GM23338 (cell line): ENCODE measurements around the gene TFAM. TPM values are rescaled to one million over a fixed set of nuclear protein-coding genes. Genes with fewer than 3 reads are reported as not detected.

Experiments
- ATAC-seq: fragments of 200-7000 bp; cut with Tn5 transposase; 3 replicates; pipeline ENCODE4 v1.9.1; 2020
- DNase-seq: peaks from one replicate; pipeline ENCODE4 v3.0.0-alpha.2; 2015; ENCODE audit warnings: low spot score
- H2AFZ ChIP-seq: fragments of 200-600 bp; sonication (generic); 2 replicates; pipeline ENCODE4 v1.8.0; 2016; ENCODE audit warnings: antibody characterized with exemption, mild to moderate bottlenecking, moderate library complexity
- H3F3A ChIP-seq: fragments of 200-600 bp; sonication (generic); replicated peaks from 2 replicates; pipeline ENCODE4 v1.8.0; 2017; ENCODE audit warnings: antibody characterized with exemption, mixed run types, low read depth
- H3K27ac ChIP-seq: fragments of 200-600 bp; sonication (generic); 2 replicates; pipeline ENCODE4 v1.6.1; 2016; ENCODE audit warnings: low read depth
- H3K27me3 ChIP-seq: fragments of 200-600 bp; sonication (generic); 2 replicates; pipeline ENCODE4 v1.8.0; 2016; ENCODE audit warnings: mild to moderate bottlenecking, mixed run types, moderate library complexity; ENCODE audit not compliant: insufficient read depth
- H3K36me3 ChIP-seq: fragments of 200-600 bp; sonication (generic); 2 replicates; pipeline ENCODE4 v1.8.0; 2016; ENCODE audit warnings: mild to moderate bottlenecking; ENCODE audit not compliant: insufficient read depth
- H3K4me1 ChIP-seq: fragments of 200-600 bp; sonication (generic); 2 replicates; pipeline ENCODE4 v1.8.0; 2016; ENCODE audit warnings: mild to moderate bottlenecking, moderate library complexity; ENCODE audit not compliant: insufficient read depth
- H3K4me2 ChIP-seq: fragments of 200-600 bp; sonication (generic); 2 replicates; pipeline ENCODE4 v1.7.1; 2017; ENCODE audit warnings: mixed run types
- H3K4me3 ChIP-seq: fragments of 200-600 bp; sonication (generic); 2 replicates; pipeline ENCODE4 v1.6.1; 2016; ENCODE audit warnings: mixed run types
- H3K79me2 ChIP-seq: fragments of 200-600 bp; sonication (generic); replicated peaks from 2 replicates; pipeline ENCODE4 v1.8.0; 2017; ENCODE audit warnings: mild to moderate bottlenecking; ENCODE audit not compliant: insufficient read depth
- H3K9me2 ChIP-seq: fragments of 200-600 bp; sonication (generic); 2 replicates; pipeline ENCODE4 v1.8.0; 2017; ENCODE audit not compliant: insufficient read depth
- H4K20me1 ChIP-seq: fragments of 200-600 bp; sonication (generic); replicated peaks from 2 replicates; pipeline ENCODE4 v1.8.0; 2017; ENCODE audit warnings: mild to moderate bottlenecking; ENCODE audit not compliant: insufficient read depth
- H3K27ac Mint-ChIP-seq: 2 replicates; pipeline ENCODE4 v1.8.0; 2020; ENCODE audit warnings: inconsistent platforms, mild to moderate bottlenecking, moderate library complexity, mixed read lengths
- H3K27me3 Mint-ChIP-seq: 3 replicates; pipeline ENCODE4 v1.8.0; 2022; ENCODE audit warnings: low read depth, mild to moderate bottlenecking, moderate library complexity, mixed read lengths, inconsistent platforms; ENCODE audit not compliant: insufficient read depth, poor library complexity
- H3K36me3 Mint-ChIP-seq: 3 replicates; pipeline ENCODE4 v1.8.0; 2021; ENCODE audit warnings: low read depth, mild to moderate bottlenecking, inconsistent platforms, moderate library complexity, mixed read lengths
- H3K4me1 Mint-ChIP-seq: 3 replicates; pipeline ENCODE4 v1.8.0; 2020; ENCODE audit warnings: mild to moderate bottlenecking, inconsistent platforms, mixed read lengths
- H3K4me3 Mint-ChIP-seq: 3 replicates; pipeline ENCODE4 v1.8.0; 2021; ENCODE audit warnings: moderate library complexity, mild to moderate bottlenecking, inconsistent platforms, mixed read lengths
- H3K9me3 Mint-ChIP-seq: 3 replicates; pipeline ENCODE4 v1.8.0; 2020; ENCODE audit warnings: moderate library complexity, mild to moderate bottlenecking, inconsistent platforms, mixed read lengths
- CREB1 ChIP-seq: fragments of 250-450 bp; sonication (Bioruptor Pico); IDR thresholded peaks from 2 replicates; pipeline ENCODE4 v1.5.0; 2020; ENCODE audit warnings: low read depth, mild to moderate bottlenecking, moderate library complexity
- CTCF ChIP-seq, 2 experiments: fragments of 200-600 bp in 1 of 2; sonication (generic) in 1 of 2; conservative IDR thresholded peaks; 2 replicates each; pipeline versions ENCODE4 v1.5.1 to v1.6.1; 2016 to 2017; ENCODE audit warnings: antibody characterized with exemption in 2 of 2, low read depth in 2 of 2, mild to moderate bottlenecking in 2 of 2, moderate library complexity in 1 of 2
- ETS1 ChIP-seq: IDR thresholded peaks from 2 replicates; pipeline ENCODE4 v1.6.1; 2016; ENCODE audit warnings: antibody characterized with exemption
- EZH2phosphoT487 ChIP-seq: fragments of 200-600 bp; sonication (generic); IDR thresholded peaks from one replicate; pipeline ENCODE4 v1.8.1; 2018; ENCODE audit warnings: antibody characterized with exemption; ENCODE audit not compliant: unreplicated experiment
- NANOG ChIP-seq: IDR thresholded peaks from 2 replicates; pipeline ENCODE4 v1.6.1; 2016; ENCODE audit warnings: antibody characterized with exemption, borderline replicate concordance
- POLR2AphosphoS5 ChIP-seq: IDR thresholded peaks from 2 replicates; pipeline ENCODE4 v1.6.1; 2016; ENCODE audit warnings: antibody characterized with exemption, low read depth
- ZNF331 ChIP-seq: fragments of 250-450 bp; sonication (Bioruptor Pico); IDR thresholded peaks from 2 replicates; pipeline ENCODE4 v1.5.0; 2020; ENCODE audit warnings: low read depth, mild to moderate bottlenecking, moderate library complexity
- polyA plus RNA-seq: library from polyadenylated mRNA; unstranded; fragments of >200 nt; fragmentation: Nextera tagmentation; extraction: Ambion mirVana; gene quantifications from 2 replicates; pipeline ENCODE4 v1.2.1, GENCODE V29; 2016
- total RNA-seq: library from RNA; depleted of rRNA; stranded (reverse); fragments of >200 nt; shearing (Covaris generic); gene quantifications from 2 replicates; pipeline ENCODE4 v1.2.3, GENCODE V29; 2014

Gene TFAM
- total and polyA plus RNA-seq, 2 experiments from 2014 or later = 54.2 to 156 TPM

- no peak overlapping the region for H3K4me2 ChIP-seq
- H3K4me3 Mint-ChIP-seq = no peak overlapping the region
- H3K27me3 Mint-ChIP-seq = peaks cover 2% of the 10 kb centered on the region
- H3K4me1 ChIP-seq = peaks cover 8% of the 10 kb centered on the region; the same call in 1 of the 2 replicates
- no peaks in the 10 kb centered on the region for H3K27me3 ChIP-seq
- H3K36me3 ChIP-seq = no peaks in the 10 kb centered on the region
- H2AFZ ChIP-seq = no peak overlapping the region
- H3K9me2 ChIP-seq = 0 out of 2 replicates have a peak, but pooled peaks cover 4% of the 10 kb centered on the region
- H3K79me2 ChIP-seq = no peaks in the 10 kb centered on the region
- no peaks in the 10 kb centered on the region; the same call in 2 of the 3 replicates for H3K9me3 Mint-ChIP-seq
- no peak overlapping the region for H3K27ac Mint-ChIP-seq
- H3K4me3 ChIP-seq = no peak overlapping the region
- H3K4me1 Mint-ChIP-seq = peaks cover 13% of the 10 kb centered on the region
- TF ChIP-seq ETS1 = no peak
- no peak for TF ChIP-seq ZNF331 (CRISPR knock-in tag)
- TF ChIP-seq CREB1 = no peak
- TF ChIP-seq EZH2phosphoT487 = no peak
- TF ChIP-seq POLR2AphosphoS5 = no peak
- no peak for ATAC-seq
- no peaks in the 10 kb centered on the region for H3K36me3 Mint-ChIP-seq
- no peaks in the 10 kb centered on the region for H3F3A ChIP-seq
- DNase-seq = no peak
- H3K27ac ChIP-seq = no peak overlapping the region
- no peaks in the 10 kb centered on the region for H4K20me1 ChIP-seq
Measured at GRCh38 chr10:58433571-58433970, 48.4 kb downstream of the TFAM start.

- H3K4me2 ChIP-seq = 0 out of 2 replicates have a peak overlapping the region, but pooled peaks have one; percentile 15
- peak; percentile 17 for DNase-seq
- H3K36me3 ChIP-seq = no peaks in the 10 kb centered on the region
- H2AFZ ChIP-seq = peak overlapping the region; percentile 82; the same call in 1 of the 2 replicates
- Mint-ChIP-seq H3K4me1 (peaks cover 13% of the 10 kb centered on the region), H3K9me3 (peaks cover 7% of the 10 kb centered on the region), H3K27ac (peak overlapping the region; percentile 80), H3K36me3 (no peaks in the 10 kb centered on the region), H3K27me3 (peaks cover 2% of the 10 kb centered on the region), H3K4me3 (no peak overlapping the region)
- H3K4me3 ChIP-seq = no peak overlapping the region
- H4K20me1 ChIP-seq = no peaks in the 10 kb centered on the region
- no peaks in the 10 kb centered on the region for H3K79me2 ChIP-seq
- TF ChIP-seq CREB1 = no peak
- no peak for TF ChIP-seq ETS1
- no peak for TF ChIP-seq EZH2phosphoT487
- TF ChIP-seq ZNF331 (CRISPR knock-in tag) = no peak
- TF ChIP-seq CTCF (conservative IDR thresholded peaks at IDR 0.05; ENCODE audit: low read depth in 2 of 2) = 0 out of 4 replicates have a peak, but pooled peaks of 1 of the 2 experiments have one; percentile 5
- TF ChIP-seq NANOG = no peak
- no peak overlapping the region for H3K27ac ChIP-seq
- peak; percentile 45 for ATAC-seq
- H3K9me2 ChIP-seq = no peaks in the 10 kb centered on the region
- no peaks in the 10 kb centered on the region for H3K27me3 ChIP-seq
- H3F3A ChIP-seq = no peaks in the 10 kb centered on the region
- peaks cover 8% of the 10 kb centered on the region; the same call in 1 of the 2 replicates for H3K4me1 ChIP-seq
Measured at GRCh38 chr10:58435297-58435985, 50.2 kb downstream of the TFAM start.
